GM12872 (cell line): ENCODE results near the gene ARID1B.

Experiments
- CTCF ChIP-seq: IDR thresholded peaks from 3 replicates; pipeline ENCODE4 v1.5.1; 2011; ENCODE audit warnings: low read depth, mild to moderate bottlenecking, low read length, moderate library complexity; ENCODE audit not compliant: insufficient read depth

The ARID1B gene

GRCh38 chr6:157047951-157048350 is 270.8 kb downstream of the ARID1B start:
- no peak for TF ChIP-seq CTCF

- no peak for TF ChIP-seq CTCF
Observed at GRCh38 chr6:157049133-157049532, 272.0 kb downstream of the ARID1B start.

GRCh38 chr6:157050537-157051265 is 273.5 kb downstream of the ARID1B start:
- no peak for TF ChIP-seq CTCF

- TF ChIP-seq CTCF = no peak
Observed at GRCh38 chr6:157054531-157054979, 277.4 kb downstream of the ARID1B start.

GRCh38 chr6:157055863-157056262 is 278.7 kb downstream of the ARID1B start:
- no peak for TF ChIP-seq CTCF

GRCh38 chr6:157056275-157056674 is 279.1 kb downstream of the ARID1B start:
- no peak for TF ChIP-seq CTCF

GRCh38 chr6:157058574-157058973 is 281.4 kb downstream of the ARID1B start:
- TF ChIP-seq CTCF = no peak
